ENCODE results near the gene SPACA6.
A peak's percentile ranks its signal among the peaks of the same experiment; 100 is the strongest.
"Not testable (repeated sequence)": the region's sequence is repeated elsewhere in the genome, so short reads cannot be mapped to it uniquely, and the experiment has no call there.

SPACA6 gene

DNA sequence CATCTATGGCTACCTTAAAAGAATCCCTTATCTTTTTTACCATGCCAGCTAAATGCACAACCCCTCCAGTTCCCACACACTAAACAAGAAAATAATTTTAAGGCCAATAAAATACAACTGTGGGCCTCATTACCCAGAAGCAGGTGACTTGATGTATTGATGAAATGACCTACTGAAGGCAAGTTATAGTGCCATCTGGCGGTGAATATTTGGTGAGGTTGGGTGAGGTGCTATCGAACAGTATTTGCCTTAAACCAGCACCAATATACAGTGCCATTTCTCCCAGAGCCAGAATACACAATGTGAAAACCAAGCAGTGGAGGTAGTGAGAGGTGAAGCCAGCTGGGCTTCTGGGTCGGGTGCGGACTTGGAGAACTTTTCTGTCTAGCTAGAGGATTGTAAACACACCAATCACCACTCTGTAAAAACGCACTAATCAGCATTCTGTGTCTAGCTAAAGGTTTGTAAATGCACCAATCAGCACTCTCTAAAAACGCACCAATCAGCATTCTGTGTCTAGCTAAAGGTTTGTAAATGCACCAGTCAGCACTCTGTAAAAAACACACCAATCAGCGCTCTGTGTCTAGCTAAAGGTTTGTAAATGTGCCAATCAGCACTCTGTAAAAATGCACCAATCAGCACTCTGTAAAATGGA lies 17.1 kb upstream of the SPACA6 start:
- DNase-seq (ENCODE audit: low read depth): peak; percentile 52
- H3K4me3 ChIP-seq (ENCODE audit: control insufficient read depth, low read depth, low read length): not testable (repeated sequence)
- TF ChIP-seq CTCF (conservative IDR thresholded peaks at IDR 0.05; ENCODE audit: control insufficient read depth, insufficient read depth, low read depth, low read length): peak; percentile 54

DNA sequence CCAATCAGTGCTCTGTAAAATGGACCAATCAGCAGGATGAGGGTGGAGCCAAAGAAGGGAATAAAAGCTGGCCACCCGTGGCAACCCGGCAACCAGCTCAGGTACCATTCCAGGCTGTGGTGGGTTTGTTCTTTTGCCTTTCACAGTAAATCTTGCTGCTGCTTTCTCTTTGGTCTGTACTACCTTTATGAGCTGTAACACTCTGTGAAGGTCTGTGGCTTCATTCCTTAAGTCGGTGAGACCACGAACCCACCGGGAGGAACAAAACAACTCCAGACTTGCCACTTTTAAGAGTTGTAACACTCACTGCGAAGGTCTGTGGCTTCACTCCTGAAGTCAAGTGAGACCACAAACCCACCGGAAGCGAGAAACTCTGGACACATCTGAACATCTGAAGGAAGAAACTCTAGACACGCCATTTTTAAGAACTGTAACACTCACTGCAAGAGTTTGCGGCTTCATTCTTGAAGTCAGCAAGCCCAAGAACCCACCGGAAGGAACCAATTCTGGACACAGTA lies 16.5 kb upstream of the SPACA6 start:
- DNase-seq (ENCODE audit: low read depth): no peak
- TF ChIP-seq CTCF (conservative IDR thresholded peaks at IDR 0.05; ENCODE audit: control insufficient read depth, insufficient read depth, low read depth, low read length): no peak

DNA sequence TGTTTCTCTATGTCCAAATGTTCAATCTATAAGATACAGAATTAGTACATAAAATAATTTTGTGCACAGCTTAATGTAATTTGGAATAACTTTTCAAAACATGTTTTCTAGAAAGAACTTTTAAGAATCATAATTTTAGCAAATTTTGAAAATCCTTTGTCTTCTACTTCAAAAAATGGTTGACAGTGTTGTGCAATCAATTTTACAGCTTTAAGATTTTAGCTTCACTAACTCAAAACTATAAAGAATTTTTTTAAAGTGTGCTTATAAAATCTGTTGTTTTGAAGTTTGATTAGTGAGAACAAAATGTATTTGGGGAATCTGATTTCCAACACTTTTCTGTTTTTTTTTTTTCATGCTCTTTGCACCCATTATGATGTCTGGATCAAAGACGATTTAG lies 12.7 kb upstream of the SPACA6 start:
- no peak for TF ChIP-seq CTCF (conservative IDR thresholded peaks at IDR 0.05; ENCODE audit: control insufficient read depth, insufficient read depth, low read depth, low read length)
- H3K4me3 ChIP-seq (ENCODE audit: control insufficient read depth, low read depth, low read length): no peak overlapping the region
- no peak for DNase-seq (ENCODE audit: low read depth)

More for the DNA sequence above, 16.5 kb upstream of the SPACA6 start:
- H3K4me3 ChIP-seq (ENCODE audit: control insufficient read depth, low read depth, low read length): no peak overlapping the region

- DNase-seq (ENCODE audit: low read depth): no peak
Measured at GRCh38 chr19:51681286-51681941, 11.7 kb upstream of the SPACA6 start.

DNA sequence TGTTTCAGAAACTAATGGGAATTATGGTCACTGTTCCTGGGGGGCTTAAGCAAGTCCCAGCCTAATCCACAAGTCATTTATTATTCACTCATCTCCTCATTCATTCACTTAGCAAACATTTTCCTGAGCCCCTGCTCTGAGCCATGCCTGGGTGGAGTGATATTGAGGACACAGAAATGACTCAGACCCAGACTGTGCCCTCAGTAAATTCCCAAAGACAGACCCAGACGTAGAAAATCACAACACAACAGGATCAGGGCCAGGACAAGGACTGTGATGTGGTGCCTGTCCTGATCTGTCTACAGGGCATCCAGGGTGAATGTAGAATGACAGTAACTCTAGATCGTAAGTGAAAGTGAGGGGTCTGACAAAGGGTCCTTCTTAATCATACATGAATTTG lies 7.0 kb upstream of the SPACA6 start:
- H3K4me3 ChIP-seq (ENCODE audit: control insufficient read depth, low read depth, low read length): no peak overlapping the region
- DNase-seq (ENCODE audit: low read depth): no peak
- TF ChIP-seq CTCF (conservative IDR thresholded peaks at IDR 0.05; ENCODE audit: control insufficient read depth, insufficient read depth, low read depth, low read length): no peak

More at GRCh38 chr19:51681286-51681941, 11.7 kb upstream of the SPACA6 start:
- H3K4me3 ChIP-seq (ENCODE audit: control insufficient read depth, low read depth, low read length): no peak overlapping the region
- no peak for TF ChIP-seq CTCF (conservative IDR thresholded peaks at IDR 0.05; ENCODE audit: control insufficient read depth, insufficient read depth, low read depth, low read length)

DNA sequence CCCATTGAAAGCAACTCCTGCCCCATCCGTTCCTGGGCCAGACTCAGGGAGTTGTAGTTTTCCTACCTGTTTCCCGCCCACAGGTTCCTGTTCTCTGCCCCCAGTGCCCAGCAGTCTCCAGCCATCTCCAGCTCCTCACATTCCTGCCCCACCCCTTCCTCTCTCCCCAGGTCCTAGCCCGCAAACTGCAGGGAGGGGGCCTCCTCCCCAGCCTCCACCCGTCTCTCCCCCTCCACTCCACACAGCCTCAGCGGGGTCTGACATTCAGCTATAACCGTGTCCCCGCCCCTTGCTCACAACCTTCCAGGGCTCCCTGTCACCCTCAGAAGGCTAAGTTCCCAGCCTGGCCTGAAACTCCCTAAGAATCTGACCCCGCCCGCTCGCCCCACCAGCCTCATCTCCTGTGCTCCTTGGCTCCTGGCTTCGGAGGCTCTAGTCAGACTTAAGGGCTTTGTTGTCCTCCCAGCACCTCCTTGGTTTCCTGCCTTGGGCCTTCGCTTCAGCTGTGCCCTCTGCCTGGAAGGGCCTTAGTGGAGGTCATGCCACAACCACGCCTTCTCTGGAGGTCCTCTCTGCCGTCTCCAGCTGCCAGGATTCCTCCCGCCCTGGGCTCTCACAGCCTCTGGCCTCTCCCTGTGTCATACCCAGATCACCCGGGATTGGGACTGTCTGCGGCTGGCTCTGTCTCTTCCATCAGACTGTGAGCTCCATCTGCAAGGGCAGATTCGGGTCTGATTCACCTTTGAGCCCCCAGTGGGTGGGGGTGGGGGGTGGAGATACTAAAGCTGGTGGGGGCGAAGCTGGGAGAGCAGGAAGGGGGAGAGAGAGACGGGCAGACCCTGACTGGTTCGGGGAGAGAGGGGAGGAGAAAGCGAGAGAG lies 5.1 kb upstream of the SPACA6 start:
- peak; percentile 74 for DNase-seq (ENCODE audit: low read depth)
- H3K4me3 ChIP-seq (ENCODE audit: control insufficient read depth, low read depth, low read length): peak overlapping the region; percentile 52
- TF ChIP-seq CTCF (conservative IDR thresholded peaks at IDR 0.05; ENCODE audit: control insufficient read depth, insufficient read depth, low read depth, low read length): no peak
